HFF-Myc (cell line): ENCODE measurements around the gene CCDC54.

Source experiments
- DNase-seq: peaks from one replicate; pipeline ENCODE4 v3.0.0-alpha.2; 2011; ENCODE audit warnings: low read depth; ENCODE audit errors: extremely low read depth
- H3K4me3 ChIP-seq: replicated peaks from 2 replicates; pipeline ENCODE4 v1.5.1; 2011; ENCODE audit warnings: low read depth, mild to moderate bottlenecking, control low read depth, low read length
- TF ChIP-seq, protein P1 (sequence below): IDR thresholded peaks from 2 replicates; pipeline ENCODE4 v1.5.1; 2012; ENCODE audit warnings: mild to moderate bottlenecking, low read depth, low read length, control low read depth; ENCODE audit errors: missing control alignments

The CCDC54 gene

DNA sequence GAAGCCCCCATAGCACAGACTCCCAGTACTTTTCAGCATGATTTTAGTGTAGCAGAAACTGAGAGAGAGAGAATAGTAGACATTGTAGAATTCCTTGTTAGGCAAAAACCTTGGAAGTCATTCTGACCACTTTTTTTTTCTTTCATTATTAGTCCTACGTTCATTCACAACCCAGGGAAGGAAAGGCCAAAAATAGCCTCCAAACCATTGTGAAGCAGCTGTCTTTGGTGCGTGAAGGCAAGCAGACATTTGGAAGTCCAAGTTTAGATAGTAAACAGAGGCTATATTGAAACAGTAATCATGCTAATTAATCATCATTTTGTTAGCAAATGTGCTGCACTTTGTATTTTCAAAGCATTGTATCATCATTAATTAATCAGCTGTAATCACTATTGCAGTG, 34.5 kb downstream of the CCDC54 start:
- TF ChIP-seq, protein P1, sequence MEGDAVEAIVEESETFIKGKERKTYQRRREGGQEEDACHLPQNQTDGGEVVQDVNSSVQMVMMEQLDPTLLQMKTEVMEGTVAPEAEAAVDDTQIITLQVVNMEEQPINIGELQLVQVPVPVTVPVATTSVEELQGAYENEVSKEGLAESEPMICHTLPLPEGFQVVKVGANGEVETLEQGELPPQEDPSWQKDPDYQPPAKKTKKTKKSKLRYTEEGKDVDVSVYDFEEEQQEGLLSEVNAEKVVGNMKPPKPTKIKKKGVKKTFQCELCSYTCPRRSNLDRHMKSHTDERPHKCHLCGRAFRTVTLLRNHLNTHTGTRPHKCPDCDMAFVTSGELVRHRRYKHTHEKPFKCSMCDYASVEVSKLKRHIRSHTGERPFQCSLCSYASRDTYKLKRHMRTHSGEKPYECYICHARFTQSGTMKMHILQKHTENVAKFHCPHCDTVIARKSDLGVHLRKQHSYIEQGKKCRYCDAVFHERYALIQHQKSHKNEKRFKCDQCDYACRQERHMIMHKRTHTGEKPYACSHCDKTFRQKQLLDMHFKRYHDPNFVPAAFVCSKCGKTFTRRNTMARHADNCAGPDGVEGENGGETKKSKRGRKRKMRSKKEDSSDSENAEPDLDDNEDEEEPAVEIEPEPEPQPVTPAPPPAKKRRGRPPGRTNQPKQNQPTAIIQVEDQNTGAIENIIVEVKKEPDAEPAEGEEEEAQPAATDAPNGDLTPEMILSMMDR = no peak
- DNase-seq = no peak
- no peak overlapping the region for H3K4me3 ChIP-seq

DNA sequence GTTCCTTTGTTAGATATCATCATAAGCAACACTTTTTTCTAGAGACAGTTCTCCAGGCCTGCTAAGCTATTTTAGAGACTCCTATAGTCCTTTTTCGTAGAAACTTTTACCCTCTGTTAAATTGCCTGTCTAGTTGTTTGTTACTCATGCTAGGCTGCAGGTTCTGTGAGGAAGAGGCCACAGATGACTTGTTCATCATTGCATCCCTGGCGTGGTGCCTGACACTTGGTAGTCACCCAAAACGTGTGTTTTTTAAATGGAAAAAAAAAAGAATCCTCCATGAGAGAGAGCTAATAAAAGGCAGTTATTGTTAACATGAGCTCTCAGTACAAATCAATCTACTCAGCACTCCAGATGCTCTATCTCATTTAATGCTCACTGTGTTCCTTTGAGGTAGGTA, 35.1 kb downstream of the CCDC54 start:
- DNase-seq = no peak
- TF ChIP-seq, protein P1 = no peak
- no peak overlapping the region for H3K4me3 ChIP-seq

DNA sequence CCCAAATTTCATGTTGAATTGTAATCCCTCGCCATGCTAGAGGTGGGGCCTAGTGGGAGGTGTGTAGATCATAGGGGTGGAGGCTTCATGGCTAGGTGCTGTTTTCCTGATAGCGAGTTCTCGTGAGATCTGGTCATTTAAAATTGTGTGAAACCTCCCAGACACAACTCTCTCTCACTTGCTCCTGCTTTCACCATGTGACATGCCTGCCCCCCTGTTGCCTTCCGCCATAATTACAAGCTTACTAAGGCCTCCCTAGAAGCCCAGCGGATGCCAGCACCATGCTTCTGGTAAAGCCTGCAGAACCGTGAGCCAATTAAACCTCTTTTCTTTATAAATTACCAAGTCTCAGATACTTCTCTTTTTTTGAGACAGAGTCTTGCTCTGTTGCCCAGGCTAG, 36.0 kb downstream of the CCDC54 start:
- no peak overlapping the region for H3K4me3 ChIP-seq
- DNase-seq = no peak
- TF ChIP-seq, protein P1 = no peak

DNA sequence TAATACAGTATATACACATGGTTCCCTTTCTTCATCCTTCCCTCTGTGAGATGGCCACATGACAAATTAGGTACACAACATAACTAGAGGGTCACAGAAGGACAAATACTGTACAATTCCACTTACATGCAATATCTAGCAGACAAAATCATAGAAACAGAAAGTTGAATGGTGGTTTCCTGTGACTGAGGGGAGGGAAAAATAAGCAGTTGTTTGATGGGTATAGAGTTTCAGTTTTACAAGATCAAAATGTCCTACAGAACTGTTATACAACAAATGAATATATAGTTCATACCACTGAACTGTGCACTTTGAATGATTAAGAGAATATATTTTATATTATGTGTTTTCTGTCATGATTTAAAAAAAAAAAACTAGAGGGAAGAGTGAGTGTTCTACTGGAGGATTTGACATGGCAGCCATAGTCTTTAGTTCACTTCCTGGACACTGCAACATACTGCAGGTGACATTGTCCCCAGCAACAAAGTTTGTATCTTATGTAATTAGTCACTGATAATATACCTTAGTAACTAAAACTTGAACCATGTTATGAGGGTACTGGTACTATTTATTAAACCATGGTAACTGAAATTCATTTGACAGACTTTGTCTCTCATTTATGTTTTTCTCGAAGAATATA, 37.2 kb downstream of the CCDC54 start:
- TF ChIP-seq, protein P1 = no peak
- no peak for DNase-seq
- no peak overlapping the region for H3K4me3 ChIP-seq

DNA sequence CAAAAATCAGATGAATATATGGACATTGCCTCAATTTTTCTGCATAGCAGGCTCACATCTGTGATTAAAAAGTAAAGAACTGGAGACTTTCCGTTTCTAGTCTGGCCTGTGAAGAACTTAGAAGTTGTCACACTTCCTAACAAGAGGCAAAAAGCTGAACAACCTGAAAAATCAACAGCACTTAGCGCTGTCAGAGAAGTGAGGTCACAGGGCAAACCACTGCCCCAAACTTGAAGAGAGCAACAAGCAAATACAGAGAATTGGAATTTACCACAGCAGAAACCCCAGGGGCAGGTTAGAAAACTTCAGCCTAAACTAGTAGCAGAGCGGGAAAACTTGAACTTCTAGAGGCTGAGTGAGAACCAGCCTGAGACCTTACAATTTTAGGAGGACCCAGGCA, 38.9 kb downstream of the CCDC54 start:
- no peak for DNase-seq
- no peak overlapping the region for H3K4me3 ChIP-seq
- TF ChIP-seq, protein P1 = no peak

DNA sequence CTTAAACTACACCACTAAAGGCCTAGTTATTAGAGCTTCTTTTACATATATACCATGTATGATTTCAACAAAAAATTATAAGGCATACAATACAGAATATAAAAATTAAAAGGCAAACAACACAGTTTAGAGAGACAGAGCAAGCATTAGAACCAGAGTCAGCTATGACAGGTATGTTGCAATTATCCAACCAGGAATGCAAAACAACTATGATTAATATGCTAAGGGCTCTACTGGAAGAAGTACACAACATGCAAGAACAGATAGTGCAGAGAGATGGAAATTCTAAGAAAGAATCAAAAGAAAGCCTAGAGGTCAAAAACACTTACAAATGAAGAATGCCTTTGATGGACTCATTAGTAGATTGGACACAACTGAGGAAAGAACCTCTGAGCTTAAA, 39.6 kb downstream of the CCDC54 start:
- H3K4me3 ChIP-seq = no peak overlapping the region
- TF ChIP-seq, protein P1 = no peak
- DNase-seq = no peak

DNA sequence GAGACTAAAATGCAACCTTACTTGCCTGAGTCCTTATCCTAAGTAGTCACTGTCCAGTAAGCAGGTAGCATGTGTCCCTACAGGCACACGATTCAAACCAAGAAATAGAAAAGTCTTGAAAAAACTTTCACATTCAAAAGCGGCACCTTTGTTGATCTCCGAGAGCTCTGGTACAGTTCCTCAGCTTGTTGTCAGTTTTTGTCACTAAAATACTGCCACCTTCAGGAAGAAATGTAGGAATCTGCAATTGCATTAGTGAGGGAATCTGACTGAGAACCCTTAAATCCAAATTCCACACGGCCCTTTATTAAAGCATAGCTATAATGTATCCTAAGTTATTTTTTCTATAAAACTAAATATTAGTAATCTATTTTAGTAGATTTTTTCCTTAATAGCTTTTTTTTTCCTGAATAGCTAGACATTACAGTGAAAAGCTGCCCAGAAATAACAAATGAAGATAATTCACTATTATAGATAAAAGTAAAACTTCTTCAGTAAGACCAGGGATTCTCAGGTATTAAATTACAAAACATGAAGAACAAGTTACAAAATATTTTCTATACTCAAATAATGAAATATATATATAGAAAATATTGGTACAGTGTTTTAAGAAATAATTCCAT, 44.0 kb downstream of the CCDC54 start:
- no peak overlapping the region for H3K4me3 ChIP-seq
- TF ChIP-seq, protein P1 = peak; percentile 64
- DNase-seq = peak; percentile 32
